ENCODE data around the gene CELF5. TPM values are rescaled to one million over a fixed set of nuclear protein-coding genes. Genes with fewer than 3 reads are reported as not detected.
A peak's percentile ranks its signal among the peaks of the same experiment; 100 is the strongest.
"Not testable (repeated sequence)": the region's sequence is repeated elsewhere in the genome, so short reads cannot be mapped to it uniquely, and the experiment has no call there.

Gene CELF5
- total RNA-seq, 1 experiment from 2014 or later: not detected

DNA sequence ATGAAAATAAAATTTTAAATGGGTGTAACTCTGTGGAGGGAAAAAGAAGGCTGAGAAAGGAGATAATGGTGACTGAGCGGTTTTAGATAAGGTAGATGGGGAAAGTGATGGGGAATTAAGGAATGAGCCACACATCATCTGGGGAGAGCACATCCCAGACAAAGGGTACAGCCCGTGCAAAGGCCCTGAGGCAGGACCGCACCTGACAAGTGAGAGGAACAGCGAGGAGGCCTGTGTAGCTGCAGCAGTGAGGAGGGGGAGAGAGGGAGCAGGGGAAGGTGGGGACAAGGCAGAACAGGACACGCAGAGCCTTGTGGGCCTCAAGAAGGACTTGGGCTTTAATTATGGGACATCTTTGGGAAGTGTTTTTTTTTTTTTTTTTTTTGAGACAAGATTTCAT, 1.8 kb upstream of the CELF5 start:
- no peaks in the 10 kb centered on the region for H3K27me3 ChIP-seq
- H3K9me3 ChIP-seq: no peaks in the 10 kb centered on the region
- H3K4me3 ChIP-seq: no peak overlapping the region
- no peaks in the 10 kb centered on the region for H3K36me3 ChIP-seq
- DNase-seq: no peak

DNA sequence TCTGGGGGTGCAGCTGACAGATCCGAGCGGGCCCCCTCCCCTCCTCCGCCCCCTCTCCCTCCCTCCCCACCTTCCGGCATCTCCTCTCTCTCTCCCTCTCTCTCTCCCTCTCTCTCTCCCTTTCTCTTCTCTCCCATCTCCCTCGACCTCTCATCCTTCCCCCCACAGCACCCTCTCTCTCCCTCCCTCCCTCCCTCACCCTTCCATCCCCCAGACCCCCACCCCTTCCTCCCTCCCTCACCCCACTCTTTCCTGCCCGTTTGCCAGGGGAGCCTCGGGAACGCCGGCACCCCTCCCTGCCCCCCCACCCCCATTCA, 666 bp downstream of the CELF5 start:
- no peaks in the 10 kb centered on the region for H3K9me3 ChIP-seq
- no peaks in the 10 kb centered on the region; the same call in 1 of the 2 replicates for H3K27me3 ChIP-seq
- no peak for DNase-seq
- no peak overlapping the region for H3K4me3 ChIP-seq
- no peaks in the 10 kb centered on the region for H3K36me3 ChIP-seq

DNA sequence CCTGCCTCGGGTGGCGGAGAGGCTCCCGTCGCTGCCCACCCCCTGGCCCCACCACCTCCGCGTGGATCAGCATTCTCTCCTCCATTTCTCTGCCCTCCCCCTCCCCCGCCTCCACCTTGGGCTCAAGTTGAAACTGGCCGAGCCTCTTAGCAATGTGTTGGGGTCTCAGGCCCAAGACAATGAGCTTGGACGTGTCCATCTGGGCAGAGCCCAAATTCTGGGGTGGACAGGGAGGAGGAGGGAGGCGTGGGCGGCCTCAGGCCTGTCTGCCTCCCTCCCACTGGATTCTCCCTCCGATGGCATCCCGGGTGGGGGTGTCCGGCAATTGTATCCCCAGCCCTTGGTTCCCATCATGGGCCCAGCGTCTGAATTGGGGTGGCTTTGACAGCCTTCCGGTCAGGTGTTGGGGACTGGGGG, 1.2 kb downstream of the CELF5 start:
- no peak for DNase-seq
- Histone ChIP-seq H3K9me3 (no peaks in the 10 kb centered on the region), H3K4me3 (no peak overlapping the region), H3K27me3 (no peaks in the 10 kb centered on the region; the same call in 1 of the 2 replicates), H3K36me3 (no peaks in the 10 kb centered on the region)

DNA sequence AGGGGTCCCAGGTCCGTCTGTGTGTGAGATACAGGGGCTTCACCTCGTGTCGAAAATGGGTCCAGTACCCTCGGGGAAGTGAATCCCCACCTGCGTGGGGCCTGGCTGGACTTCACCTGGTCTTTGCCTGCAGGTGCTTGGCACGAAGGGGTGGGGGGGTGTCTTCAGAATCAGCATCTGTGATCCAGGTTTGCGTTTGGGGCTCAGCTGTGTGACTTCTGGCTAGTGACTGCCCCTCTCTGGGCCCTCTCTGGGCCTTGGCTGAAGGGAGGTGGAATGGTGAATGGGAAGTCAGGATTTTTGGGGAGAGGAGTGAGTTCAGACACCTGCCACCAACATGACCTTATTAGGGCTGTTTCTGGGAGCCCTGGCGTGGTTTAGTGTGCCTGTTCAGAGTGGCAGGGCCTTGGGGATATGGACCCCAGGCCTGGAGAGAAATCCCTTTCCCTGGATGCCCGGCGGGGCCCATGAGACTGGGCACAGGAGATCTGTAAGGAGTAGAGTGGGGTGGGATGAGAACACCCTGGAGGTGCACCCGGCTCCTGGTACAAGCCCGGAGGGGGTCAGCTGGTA, 2.7 kb downstream of the CELF5 start:
- DNase-seq: no peak
- no peaks in the 10 kb centered on the region for H3K36me3 ChIP-seq
- H3K4me3 ChIP-seq: no peak overlapping the region
- H3K27me3 ChIP-seq: no peaks in the 10 kb centered on the region; the same call in 1 of the 2 replicates
- H3K9me3 ChIP-seq: no peaks in the 10 kb centered on the region

DNA sequence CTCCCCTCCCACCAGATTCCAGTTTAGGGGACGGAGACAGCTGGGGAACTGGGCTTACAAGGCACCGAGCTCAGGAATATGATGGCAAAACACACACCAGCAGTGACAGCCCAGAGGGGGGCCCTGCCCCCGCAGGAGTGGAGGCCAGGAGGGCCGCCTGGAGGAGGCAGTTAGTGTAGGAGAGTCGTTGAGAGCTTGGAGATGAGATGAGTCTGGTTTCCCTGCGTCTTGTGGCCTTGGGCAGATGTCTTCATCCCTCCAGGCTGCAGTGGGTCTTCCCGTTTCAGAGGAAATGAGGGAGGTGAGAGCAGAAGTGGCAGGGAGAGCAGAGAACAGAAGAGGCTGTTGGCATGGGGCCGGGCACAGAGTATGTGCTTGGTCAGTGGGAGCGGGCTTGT, 4.9 kb downstream of the CELF5 start:
- DNase-seq: no peak
- Histone ChIP-seq H3K27me3 (no peaks in the 10 kb centered on the region; the same call in 1 of the 2 replicates), H3K36me3 (no peaks in the 10 kb centered on the region), H3K9me3 (no peaks in the 10 kb centered on the region), H3K4me3 (no peak overlapping the region)

DNA sequence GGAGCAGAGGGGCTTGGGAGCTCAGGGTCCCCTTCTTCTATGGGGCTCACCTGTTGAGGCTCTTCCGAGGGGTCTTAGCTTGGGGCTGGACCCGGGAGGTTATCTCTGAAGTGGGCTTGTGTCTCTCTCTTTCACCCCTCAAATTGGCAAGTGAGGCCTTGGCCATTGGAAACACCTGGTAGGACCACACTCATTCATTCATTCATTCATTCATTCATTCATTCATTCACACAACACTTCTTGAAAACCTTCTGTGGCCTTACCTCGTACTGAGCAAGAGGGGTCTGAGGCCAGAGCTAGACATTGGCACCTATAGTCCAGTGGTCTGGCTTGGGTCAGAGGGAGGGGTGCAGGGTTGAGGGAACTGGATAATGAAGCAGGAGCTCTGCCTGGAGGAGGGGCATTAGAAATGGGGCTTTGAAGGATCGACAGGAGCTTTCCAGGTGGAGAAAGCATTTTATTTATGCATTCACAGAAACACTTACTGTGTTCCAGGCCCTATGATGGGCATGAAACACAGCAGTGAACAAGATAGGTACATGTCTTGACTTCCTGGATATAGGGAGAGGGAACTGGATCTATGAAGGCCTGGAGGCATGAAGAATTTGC, 5.5 kb downstream of the CELF5 start:
- DNase-seq: no peak
- no peaks in the 10 kb centered on the region; the same call in 1 of the 2 replicates for H3K27me3 ChIP-seq

DNA sequence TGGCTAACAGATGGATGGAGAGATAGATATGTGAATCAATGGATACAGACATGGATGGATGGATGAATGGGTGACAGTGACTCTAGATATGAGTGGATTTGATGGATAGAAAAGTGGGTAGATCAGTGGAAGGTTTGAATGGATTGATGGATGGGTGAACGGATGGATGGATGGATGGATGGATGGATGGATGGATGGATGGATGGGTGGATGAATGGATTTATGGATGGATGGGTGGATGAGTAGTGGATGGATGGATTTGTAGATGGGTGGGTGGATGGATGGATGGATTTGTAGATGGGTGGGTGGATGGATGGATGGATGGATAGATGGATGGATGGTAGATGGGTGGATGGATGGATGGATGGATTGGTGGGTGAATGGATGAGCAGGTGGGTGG, 6.8 kb downstream of the CELF5 start:
- no peaks in the 10 kb centered on the region; the same call in 1 of the 2 replicates for H3K27me3 ChIP-seq
- H3K9me3 ChIP-seq: no peaks in the 10 kb centered on the region
- no peak for DNase-seq
- H3K4me3 ChIP-seq: no peak overlapping the region
- no peaks in the 10 kb centered on the region for H3K36me3 ChIP-seq

More for the DNA sequence above, 5.5 kb downstream of the CELF5 start:
- Histone ChIP-seq H3K9me3 (no peaks in the 10 kb centered on the region), H3K36me3 (no peaks in the 10 kb centered on the region), H3K4me3 (no peak overlapping the region)

DNA sequence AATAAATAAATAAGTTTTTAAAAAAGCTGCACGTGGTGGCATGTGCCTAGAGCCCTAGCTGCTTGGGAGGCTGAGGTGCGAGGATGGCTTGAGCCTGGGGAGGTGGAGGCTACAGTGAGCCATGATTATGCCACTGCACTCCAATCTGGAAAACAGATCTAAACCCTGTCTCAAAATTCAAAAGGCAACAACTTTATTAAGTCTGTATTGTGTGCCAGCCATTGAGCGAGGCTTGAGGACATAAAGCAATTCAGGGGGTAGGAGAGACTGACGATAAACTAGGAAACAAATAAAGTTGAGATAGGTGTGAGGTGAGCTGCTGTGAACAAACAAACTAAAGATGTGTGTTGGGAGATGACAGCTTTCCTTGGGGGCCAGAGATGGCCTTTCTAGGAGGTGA, 8.7 kb downstream of the CELF5 start:
- H3K36me3 ChIP-seq: no peaks in the 10 kb centered on the region
- H3K9me3 ChIP-seq: no peaks in the 10 kb centered on the region
- H3K27me3 ChIP-seq: no peaks in the 10 kb centered on the region; the same call in 1 of the 2 replicates
- no peak overlapping the region for H3K4me3 ChIP-seq
- no peak for DNase-seq

DNA sequence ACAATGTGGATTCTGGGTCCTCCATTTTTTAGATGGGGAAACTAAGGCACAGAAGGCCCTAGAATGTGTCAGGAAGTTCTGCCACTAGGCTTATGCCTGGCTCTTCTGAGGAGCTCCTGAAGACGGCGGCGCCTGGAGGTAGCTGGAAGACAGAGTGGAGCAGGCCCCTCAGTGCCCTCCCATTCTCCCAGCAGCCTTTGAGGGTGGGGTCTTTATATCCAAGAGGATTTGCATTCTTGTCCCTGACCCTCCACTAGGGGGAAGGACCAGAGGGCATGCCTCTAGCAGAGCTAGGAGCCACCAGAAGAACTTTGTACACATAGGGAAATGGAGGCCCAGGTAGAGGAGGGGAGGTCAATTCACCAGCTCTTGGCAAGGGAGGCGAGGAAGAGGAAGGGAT, 9.4 kb downstream of the CELF5 start:
- Histone ChIP-seq H3K27me3 (no peaks in the 10 kb centered on the region; the same call in 1 of the 2 replicates), H3K4me3 (no peak overlapping the region), H3K36me3 (no peaks in the 10 kb centered on the region), H3K9me3 (no peaks in the 10 kb centered on the region)
- DNase-seq: no peak

DNA sequence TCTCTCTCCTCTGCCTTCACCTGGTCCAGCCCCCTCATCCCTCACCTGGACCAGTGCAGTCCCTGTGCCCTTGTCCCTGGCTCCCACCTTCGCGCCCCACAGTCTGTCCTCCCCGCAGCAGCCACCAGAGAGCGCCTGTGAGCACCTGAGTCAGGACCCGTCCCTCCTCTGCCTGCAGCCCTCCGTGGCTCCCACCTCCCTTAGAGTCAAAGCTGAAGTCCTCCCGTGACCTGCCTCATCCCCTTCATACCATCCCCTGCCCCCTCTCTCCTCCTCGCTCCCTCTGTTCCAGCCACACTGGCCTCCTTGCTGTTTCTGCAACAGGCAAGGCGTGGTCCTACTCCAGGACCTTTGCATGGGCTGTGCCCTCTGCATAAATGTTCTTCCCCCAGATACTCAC, 10.3 kb downstream of the CELF5 start:
- H3K27me3 ChIP-seq: no peaks in the 10 kb centered on the region; the same call in 1 of the 2 replicates
- H3K9me3 ChIP-seq: no peaks in the 10 kb centered on the region
- H3K4me3 ChIP-seq: no peak overlapping the region
- no peak for DNase-seq
- no peaks in the 10 kb centered on the region for H3K36me3 ChIP-seq

DNA sequence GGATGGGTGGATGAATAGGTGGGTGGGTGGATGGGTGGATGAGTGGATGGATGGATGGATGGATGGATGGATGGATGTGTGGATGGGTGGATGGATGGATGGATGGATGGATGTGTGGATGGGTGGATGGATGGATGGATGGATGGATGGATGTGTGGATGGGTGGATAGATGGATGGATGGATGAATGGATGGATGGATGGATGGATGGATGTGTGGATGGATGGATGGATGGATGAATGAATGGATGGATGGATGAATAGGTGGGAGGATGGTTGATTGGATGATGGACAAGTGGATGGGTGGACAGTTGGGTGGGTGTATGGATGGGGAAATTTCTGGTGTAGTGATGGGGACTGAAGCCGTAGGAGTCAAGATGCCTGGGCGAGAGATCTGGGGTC, 11.1 kb downstream of the CELF5 start:
- not testable (repeated sequence) for H3K4me3 ChIP-seq, DNase-seq, H3K36me3 ChIP-seq, H3K9me3 ChIP-seq, H3K27me3 ChIP-seq

DNA sequence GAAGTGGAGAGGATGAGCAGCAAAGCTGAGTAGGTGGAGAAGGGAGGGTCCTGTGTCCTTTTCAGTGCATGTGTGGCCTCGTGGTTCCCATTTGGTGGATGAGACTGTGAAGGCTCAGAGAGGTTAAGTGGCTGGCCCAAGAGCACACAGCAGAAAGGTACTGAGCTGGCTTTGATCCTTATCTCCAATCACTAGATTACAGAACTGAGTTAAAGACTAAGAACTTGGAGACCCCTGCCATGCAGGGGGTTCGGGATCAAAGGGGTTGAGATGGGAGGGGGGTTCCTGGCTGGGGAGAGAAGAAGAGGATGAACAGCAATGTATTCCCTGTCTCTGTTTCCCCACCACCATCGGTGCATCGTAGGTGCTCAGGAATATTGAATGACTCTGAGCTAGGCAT, 11.8 kb downstream of the CELF5 start:
- H3K36me3 ChIP-seq: no peaks in the 10 kb centered on the region
- DNase-seq: no peak
- H3K9me3 ChIP-seq: no peaks in the 10 kb centered on the region

DNA sequence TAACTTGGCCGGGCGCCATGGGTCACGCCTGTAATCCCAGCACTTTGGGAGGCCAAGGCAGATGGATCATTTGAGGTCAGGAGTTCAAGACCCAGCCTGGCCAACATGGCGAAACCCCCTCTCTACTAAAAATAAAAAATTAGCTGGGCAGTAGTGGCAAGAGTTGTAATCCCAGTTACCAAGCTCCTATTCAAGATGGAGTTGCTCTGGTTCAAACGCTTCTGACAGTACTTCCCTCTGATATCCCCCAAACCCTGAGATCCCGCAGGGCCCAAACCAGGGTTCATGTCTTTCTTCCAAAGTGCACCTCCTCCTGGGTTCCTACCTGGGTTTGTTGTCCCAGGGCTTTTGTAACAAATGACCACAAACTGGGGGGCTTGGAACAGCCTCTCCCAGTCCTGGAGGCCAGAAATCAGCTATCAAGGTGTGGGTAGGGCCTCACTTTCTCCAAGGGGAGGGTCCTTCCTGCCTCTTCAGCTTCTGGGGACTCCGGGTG, 13.7 kb downstream of the CELF5 start:
- Histone ChIP-seq H3K4me3 (no peak overlapping the region), H3K9me3 (no peaks in the 10 kb centered on the region), H3K27me3 (no peaks in the 10 kb centered on the region), H3K36me3 (no peaks in the 10 kb centered on the region)
- no peak for DNase-seq

More for the DNA sequence above, 11.8 kb downstream of the CELF5 start:
- no peaks in the 10 kb centered on the region for H3K27me3 ChIP-seq
- no peak overlapping the region for H3K4me3 ChIP-seq

DNA sequence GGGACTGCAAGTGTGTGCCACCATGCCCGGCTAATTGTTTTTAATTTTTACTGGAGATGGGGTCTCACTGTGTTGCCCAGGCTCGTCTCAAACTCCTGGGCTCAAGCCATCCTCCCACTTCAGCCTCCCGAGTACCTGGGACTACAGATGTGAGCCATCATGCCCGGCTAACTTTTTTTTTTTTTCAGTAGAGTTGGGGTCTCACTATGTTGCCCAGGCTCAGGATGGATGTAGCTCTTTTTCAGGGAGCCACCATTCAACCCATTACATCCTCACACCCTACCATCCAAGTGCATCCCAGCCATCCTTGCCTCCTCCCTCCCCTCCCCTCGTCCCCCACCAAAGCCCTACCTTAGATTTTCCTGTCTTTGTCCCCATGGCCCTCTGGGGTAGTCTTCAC, 14.9 kb downstream of the CELF5 start:
- H3K9me3 ChIP-seq: no peaks in the 10 kb centered on the region
- H3K4me3 ChIP-seq: no peak overlapping the region
- no peak for DNase-seq

DNA sequence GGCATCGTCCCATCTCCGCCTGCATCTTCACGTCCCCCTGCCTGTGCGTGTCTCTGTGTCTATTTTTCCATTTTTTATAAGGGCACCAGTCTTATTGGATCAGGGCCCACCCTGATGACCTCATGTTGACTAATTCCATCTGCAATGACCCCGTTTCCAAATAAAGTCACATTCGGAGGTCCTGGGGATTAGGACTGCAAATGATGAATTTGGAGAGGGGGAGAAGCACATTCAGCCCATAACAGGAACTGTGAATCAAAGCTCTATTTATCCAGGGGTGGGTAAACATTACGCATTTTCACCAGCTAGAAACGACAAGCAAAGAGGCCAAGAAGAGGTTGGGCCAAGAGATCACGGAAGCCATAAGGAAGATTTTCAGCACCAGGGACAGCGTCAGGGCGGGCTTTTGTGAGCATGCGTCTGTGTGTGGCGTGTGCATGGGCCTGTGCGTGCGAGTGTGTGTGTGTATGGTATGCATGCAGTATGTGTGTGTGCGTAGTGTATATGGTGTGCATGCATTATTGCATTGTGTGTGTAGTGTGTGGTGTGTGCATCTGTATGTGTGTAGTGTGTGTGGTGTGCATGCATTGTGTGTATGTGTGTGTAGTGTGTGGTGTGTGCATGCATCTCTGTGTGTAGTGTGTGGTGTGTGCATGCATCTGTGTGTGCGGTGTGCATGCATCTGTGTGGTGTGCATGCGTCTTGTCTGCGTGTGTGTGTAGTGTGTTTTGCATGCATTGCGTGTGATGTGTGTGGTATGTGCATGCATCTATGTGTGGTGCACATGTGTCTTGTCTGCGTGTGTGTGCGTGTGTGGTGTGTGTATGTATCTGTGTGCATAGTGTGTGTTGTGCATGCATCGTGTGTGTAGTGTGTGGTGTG, 19.6 kb downstream of the CELF5 start:
- Histone ChIP-seq H3K4me3 (no peak overlapping the region), H3K9me3 (no peaks in the 10 kb centered on the region), H3K36me3 (no peaks in the 10 kb centered on the region), H3K27me3 (no peaks in the 10 kb centered on the region)
- DNase-seq: peak; percentile 48

More for the DNA sequence above, 14.9 kb downstream of the CELF5 start:
- Histone ChIP-seq H3K36me3 (no peaks in the 10 kb centered on the region), H3K27me3 (no peaks in the 10 kb centered on the region)

DNA sequence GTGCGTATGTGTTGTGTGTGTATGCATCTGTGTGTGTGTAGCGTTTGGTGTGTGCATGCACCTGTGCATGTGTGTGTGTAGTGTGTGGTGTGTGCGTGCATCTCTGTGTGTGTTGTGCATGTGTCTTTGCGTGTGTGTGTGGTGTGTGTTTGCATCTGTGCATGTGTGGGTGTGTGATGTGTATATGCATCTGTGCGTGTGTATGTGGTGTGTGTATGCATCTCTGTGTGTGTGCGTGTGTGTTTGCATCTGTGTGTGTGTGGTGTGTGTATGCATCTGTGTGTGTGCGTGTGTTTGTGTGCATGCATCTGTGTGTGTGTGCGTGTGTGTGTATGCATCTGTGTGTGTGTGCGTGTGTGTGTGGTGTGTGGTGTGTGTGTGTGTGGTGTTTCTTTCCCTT, 20.6 kb downstream of the CELF5 start:
- no peak overlapping the region for H3K4me3 ChIP-seq
- no peaks in the 10 kb centered on the region for H3K36me3 ChIP-seq
- no peaks in the 10 kb centered on the region for H3K27me3 ChIP-seq
- H3K9me3 ChIP-seq: no peaks in the 10 kb centered on the region
- no peak for DNase-seq

DNA sequence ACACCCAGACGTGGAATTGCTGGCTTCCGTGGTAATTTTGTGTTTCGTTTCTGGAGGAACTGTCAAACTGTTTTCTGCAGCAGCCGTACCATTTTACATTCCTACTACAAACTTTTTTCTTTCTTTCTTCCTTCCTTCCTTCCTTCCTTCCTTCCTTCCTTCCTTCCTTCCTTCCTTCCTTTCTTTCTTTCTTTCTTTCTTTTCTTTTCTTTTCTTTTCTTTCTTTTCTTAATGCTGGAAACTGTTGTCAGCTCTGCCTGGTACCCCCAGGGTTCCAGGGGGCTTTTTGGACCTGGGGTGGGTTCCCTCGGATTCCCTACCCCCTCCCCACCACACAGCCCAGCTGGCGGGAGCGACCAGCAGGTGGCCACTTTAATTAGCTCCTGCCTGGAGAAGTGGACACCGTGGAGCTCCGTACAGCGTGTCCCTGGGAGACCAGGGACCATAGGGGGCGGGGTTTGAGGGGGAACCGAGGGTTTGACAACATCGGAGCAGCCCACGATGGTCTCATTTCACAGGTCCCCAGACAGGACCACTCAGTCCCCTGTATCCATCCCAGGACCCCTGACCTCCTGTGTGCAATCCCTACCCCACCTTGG, 24.4 kb downstream of the CELF5 start:
- DNase-seq: no peak
- H3K27me3 ChIP-seq: no peaks in the 10 kb centered on the region
- H3K36me3 ChIP-seq: no peaks in the 10 kb centered on the region
- H3K4me3 ChIP-seq: no peak overlapping the region
- no peaks in the 10 kb centered on the region for H3K9me3 ChIP-seq

Data from MG63 (cell line).